Erythroblast (primary cell): ENCODE data around the gene PRKG1.
"Not testable (repeated sequence)": the region's sequence is repeated elsewhere in the genome, so short reads cannot be mapped to it uniquely, and the experiment has no call there.

ENCODE experiments used
- DNase-seq, 2 experiments: peaks; one replicate each; lab custom pipeline; 2025; lab: John Stamatoyannopoulos, UW
- GATA1 ChIP-seq: IDR thresholded peaks from 2 replicates; pipeline ENCODE4 v1.6.1; 2011; ENCODE audit warnings: low read depth, mild to moderate bottlenecking, control low read depth, low read length, moderate library complexity
- POLR2A ChIP-seq: IDR thresholded peaks from 2 replicates; pipeline ENCODE4 v1.6.1; 2011; ENCODE audit warnings: mild to moderate bottlenecking, low read length

PRKG1 gene

GRCh38 chr10:51422311-51423120 is 348.2 kb downstream of the PRKG1 start:
- peak; percentile 49 to 72 for DNase-seq
- no peak for TF ChIP-seq POLR2A
- no peak for TF ChIP-seq GATA1

- DNase-seq = no peak
- no peak for TF ChIP-seq GATA1
- TF ChIP-seq POLR2A = no peak
These were observed 348.8 kb downstream of the PRKG1 start for GRCh38 chr10:51423121-51423452.

GRCh38 chr10:51425431-51425830 is 351.1 kb downstream of the PRKG1 start:
- TF ChIP-seq GATA1 (no peak), POLR2A (no peak)
- no peak for DNase-seq

- DNase-seq = no peak
- TF ChIP-seq GATA1 (no peak), POLR2A (no peak)
These were observed 353.5 kb downstream of the PRKG1 start for GRCh38 chr10:51427758-51428157.

- no peak for DNase-seq
- TF ChIP-seq POLR2A (no peak), GATA1 (no peak)
These were observed 356.2 kb downstream of the PRKG1 start for GRCh38 chr10:51430506-51430905.

GRCh38 chr10:51433949-51434475 is 359.7 kb downstream of the PRKG1 start:
- no peak for DNase-seq
- TF ChIP-seq GATA1 = no peak
- no peak for TF ChIP-seq POLR2A

GRCh38 chr10:51436805-51437204 is 362.5 kb downstream of the PRKG1 start:
- TF ChIP-seq GATA1 = no peak
- TF ChIP-seq POLR2A = no peak

GRCh38 chr10:51439645-51440044 is 365.4 kb downstream of the PRKG1 start:
- TF ChIP-seq GATA1 = no peak
- no peak for DNase-seq

More at GRCh38 chr10:51436805-51437204, 362.5 kb downstream of the PRKG1 start:
- no peak for DNase-seq

GRCh38 chr10:51445588-51445987 is 371.3 kb downstream of the PRKG1 start:
- DNase-seq = no peak
- TF ChIP-seq GATA1 (no peak), POLR2A (no peak)

GRCh38 chr10:51447119-51447518 is 372.8 kb downstream of the PRKG1 start:
- no peak for TF ChIP-seq POLR2A
- no peak for TF ChIP-seq GATA1
- DNase-seq = no peak

GRCh38 chr10:51455762-51456161 is 381.5 kb downstream of the PRKG1 start:
- not testable (repeated sequence) for DNase-seq

- no peak for DNase-seq
- TF ChIP-seq POLR2A (no peak), GATA1 (no peak)
These were observed 385.2 kb downstream of the PRKG1 start for GRCh38 chr10:51459476-51459875.

GRCh38 chr10:51462076-51462779 is 387.9 kb downstream of the PRKG1 start:
- no peak for DNase-seq
- TF ChIP-seq GATA1 (no peak), POLR2A (no peak)

- no peak for TF ChIP-seq POLR2A
- no peak for TF ChIP-seq GATA1
- no peak for DNase-seq
These were observed 394.1 kb downstream of the PRKG1 start for GRCh38 chr10:51468424-51468823.

- no peak for DNase-seq
- TF ChIP-seq GATA1 (no peak), POLR2A (no peak)
These were observed 395.4 kb downstream of the PRKG1 start for GRCh38 chr10:51469686-51470085.
